Psoas muscle (tissue), 8 donors: ENCODE data around the gene NOXRED1. TPM values are rescaled to one million over a fixed set of nuclear protein-coding genes. Genes with fewer than 3 reads are reported as not detected.

Experiments
- ATAC-seq, 4 donors: fragments of 200-7000 bp; cut with Tn5 transposase; one replicate each; pipeline ENCODE4 v1.9.1; 2020; ENCODE audit warnings: moderate library complexity in 3 of 4, mild to moderate bottlenecking in 2 of 4
- DNase-seq, 2 donors: peaks; one replicate each; pipeline ENCODE4 v3.0.0-alpha.2; 2020
- H3K27ac ChIP-seq: fragments of 200-600 bp; one replicate; pipeline ENCODE4 v1.8.0; 2022
- H3K27me3 ChIP-seq, 3 donors: fragments of 200-600 bp in 1 of 3; one replicate each; pipeline versions ENCODE4 v1.6.1 to v1.8.0; 2013 to 2022; ENCODE audit warnings: low read length in 2 of 3, mild to moderate bottlenecking in 2 of 3, moderate library complexity in 1 of 3; ENCODE audit not compliant: insufficient read depth in 3 of 3
- H3K36me3 ChIP-seq, 2 donors: fragments of 200-600 bp in 1 of 2; one replicate each; pipeline versions ENCODE4 v1.6.1 to v1.8.0; 2013 to 2022; ENCODE audit warnings: low read depth in 1 of 2, mild to moderate bottlenecking in 1 of 2, moderate library complexity in 1 of 2; ENCODE audit not compliant: insufficient read depth in 1 of 2
- H3K4me1 ChIP-seq: fragments of 200-600 bp; one replicate; pipeline ENCODE4 v1.8.0; 2022
- H3K4me3 ChIP-seq: fragments of 200-600 bp; one replicate; pipeline ENCODE4 v1.8.0; 2022; ENCODE audit warnings: mild to moderate bottlenecking
- H3K9me3 ChIP-seq: fragments of 200-600 bp; one replicate; pipeline ENCODE4 v1.8.0; 2022
- CTCF ChIP-seq: fragments of 200-600 bp; IDR thresholded peaks from one replicate; pipeline ENCODE4 v1.8.0; 2022; ENCODE audit warnings: antibody characterized with exemption
- WGBS, 3 donors: extraction: QIAGEN DNeasy Blood & Tissue Kit; methylation state at CpG; one replicate each; pipeline versions ENCODE4 v1.1.6 to v1.1.7; 2013; 5-methylcytosine and 5-hydroxymethylcytosine counted together
- intact Hi-C, 2 donors: fragments of 100-400 bp; cut with DNase I; formaldehyde crosslinking; loops; one replicate each; pipeline versions ENCODE4 v1.11.0 to v1.14.2; 2022
- polyA plus RNA-seq, 3 donors: library from polyadenylated mRNA; stranded (reverse); fragments of 200-250 nt; gene quantifications; one replicate each; pipeline ENCODE4 v1.2.3, GENCODE V29; 2013
- total RNA-seq, 4 donors: library from RNA; stranded (reverse); fragmentation: NEBNext Ultra II Directional in 2 of 4; extraction: Animal tissue kit (Norgen Biotek cat#: 25700) in 2 of 4; gene quantifications; one replicate each; pipeline versions ENCODE4 v1.2.1 to v1.2.4, GENCODE V29; 2021 to 2023
- donor health status: healthy with polysubstance abuse.
- donor health status: DM: no; HTN: no; CAD: no; lungs with moderate emphysema.
- donor health status: Bipolar disorder and iron deficiency.
- donor health status: healthy.
- donor health status: DM: yes; HTN: yes; CAD: no.
- donor health status: DM: no; HTN: no; CAD: no.
- donor health status: DM: no; HTN: no; CAD: no.
- donor health status: DM: yes; HTN: yes; CAD: no.

NOXRED1 gene
- total and polyA plus RNA-seq, 7 donors, result 0.13 to 0.34 (median 0.24) TPM; not detected in 1

GRCh38 chr14:77372304-77372841, 51.0 kb downstream of the NOXRED1 start:
- intact Hi-C loops, result no loop called here
- peaks cover 12% of the 10 kb centered on the region for H3K4me1 ChIP-seq
- DNase-seq (no peak), ATAC-seq (no peak)
- no peak overlapping the region for H3K4me3 ChIP-seq
- WGBS, 3 donors, result 56 to 68% (median 67%) methylated on average over 4 of the region's 4 CpGs
- H3K27me3 ChIP-seq, result no peaks in the 10 kb centered on the region
- H3K36me3 ChIP-seq, result no peaks in the 10 kb centered on the region
- H3K27ac ChIP-seq, result no peak overlapping the region
- no peaks in the 10 kb centered on the region for H3K9me3 ChIP-seq
- no peak for TF ChIP-seq CTCF

- intact Hi-C loops, result no loop called here
- Histone ChIP-seq H3K4me1 (no peaks in the 10 kb centered on the region), H3K27ac (no peak overlapping the region), H3K4me3 (no peak overlapping the region), H3K9me3 (no peaks in the 10 kb centered on the region), H3K36me3 (no peaks in the 10 kb centered on the region), H3K27me3 (no peaks in the 10 kb centered on the region)
- ATAC-seq (no peak), DNase-seq (no peak)
- no peak for TF ChIP-seq CTCF
- 51 to 65% (median 57%) methylated on average over 1 of the region's 1 CpG for WGBS, 3 donors
These were observed 54.0 kb downstream of the NOXRED1 start for GRCh38 chr14:77369285-77369684.

- intact Hi-C loops, result no loop called here
- H3K36me3 ChIP-seq, result no peaks in the 10 kb centered on the region
- H3K27me3 ChIP-seq, result no peaks in the 10 kb centered on the region
- ATAC-seq, result no peak
- 86 to 89% (median 86%) methylated on average over 3 of the region's 3 CpGs for WGBS, 3 donors
- H3K9me3 ChIP-seq, result no peaks in the 10 kb centered on the region
- TF ChIP-seq CTCF, result no peak
- no peak overlapping the region for H3K27ac ChIP-seq
- no peak for DNase-seq
- no peaks in the 10 kb centered on the region for H3K4me1 ChIP-seq
- no peak overlapping the region for H3K4me3 ChIP-seq
These were observed 59.2 kb downstream of the NOXRED1 start for GRCh38 chr14:77364146-77364545.

- whole genome bisulfite sequencing, 3 donors, result 86 to 89% (median 87%) methylated on average over 1 of the region's 1 CpG
- ATAC-seq (no peak), DNase-seq (no peak)
- no peaks in the 10 kb centered on the region for H3K9me3 ChIP-seq
- intact Hi-C loops, result no loop called here
- H3K4me1 ChIP-seq, result no peaks in the 10 kb centered on the region
- H3K27me3 ChIP-seq, result no peaks in the 10 kb centered on the region
- H3K4me3 ChIP-seq, result no peak overlapping the region
- H3K27ac ChIP-seq, result no peak overlapping the region
- H3K36me3 ChIP-seq, result no peaks in the 10 kb centered on the region
- no peak for TF ChIP-seq CTCF
These were observed 63.7 kb downstream of the NOXRED1 start for GRCh38 chr14:77359626-77360025.

GRCh38 chr14:77356899-77357298, 66.4 kb downstream of the NOXRED1 start:
- no peak overlapping the region for H3K27ac ChIP-seq
- H3K27me3 ChIP-seq, result no peaks in the 10 kb centered on the region
- 93 to 96% (median 95%) methylated on average over 4 of the region's 4 CpGs for WGBS, 3 donors
- intact Hi-C loops, result no loop called here
- no peak for TF ChIP-seq CTCF
- H3K4me1 ChIP-seq, result no peaks in the 10 kb centered on the region
- ATAC-seq, result no peak
- DNase-seq, result no peak
- H3K9me3 ChIP-seq, result no peaks in the 10 kb centered on the region
- no peaks in the 10 kb centered on the region for H3K36me3 ChIP-seq
- no peak overlapping the region for H3K4me3 ChIP-seq
